HEK293 (cell line): ENCODE results near the gene LAD1.
A peak's percentile ranks its signal among the peaks of the same experiment; 100 is the strongest.

Experiments used
- CTCF ChIA-PET: fragments of 350-600 bp; formaldehyde crosslinking; extraction: SDS; loops from one replicate; lab custom pipeline; 2021; ENCODE audit warnings: antibody characterized with exemption; lab: Yijun Ruan, JAX
- POLR2A ChIA-PET: fragments of 300-600 bp; formaldehyde crosslinking; extraction: SDS; loops from one replicate; lab custom pipeline; 2020; ENCODE audit warnings: antibody characterized with exemption, inconsistent platforms; lab: Yijun Ruan, JAX
- H3K27ac ChIP-seq: fragments of 200-500 bp; sonication (Bioruptor generic); 2 replicates; pipeline ENCODE4 v1.5.1; 2014; ENCODE audit warnings: low read depth, low read length, control low read depth, inconsistent platforms; ENCODE audit errors: extremely low read depth
- H3K36me3 ChIP-seq, 2 experiments: fragments of 200-500 bp in 1 of 2; sonication (Bioruptor generic) in 1 of 2; 1 replicate in 1 of 2; 2 replicates in 1 of 2; pipeline ENCODE4 v1.5.1; 2014 to 2017; ENCODE audit warnings: inconsistent platforms in 2 of 2, low read length in 2 of 2; ENCODE audit not compliant: control insufficient read depth in 2 of 2, insufficient read depth in 1 of 2
- H3K4me1 ChIP-seq: fragments of 200-500 bp; sonication (Bioruptor generic); 2 replicates; pipeline ENCODE4 v1.5.1; 2014; ENCODE audit warnings: mild to moderate bottlenecking, low read length, inconsistent platforms; ENCODE audit not compliant: control insufficient read depth, insufficient read depth
- H3K4me3 ChIP-seq: 2 replicates; pipeline ENCODE4 v1.5.1; 2011; ENCODE audit warnings: low read depth, mild to moderate bottlenecking, control low read depth, low read length, moderate library complexity
- H3K9me3 ChIP-seq: fragments of 200-500 bp; sonication (Bioruptor generic); 2 replicates; pipeline ENCODE4 v1.5.1; 2014; ENCODE audit warnings: low read depth, low read length, inconsistent platforms; ENCODE audit not compliant: control insufficient read depth, insufficient read depth
- SALL2 ChIP-seq: fragments of 450-650 bp; formaldehyde crosslinking; IDR thresholded peaks from 2 replicates; pipeline ENCODE4 v1.5.0; 2017; ENCODE audit warnings: missing biosample characterization, mild to moderate bottlenecking, missing genetic modification characterization, borderline replicate concordance
- SCRT2 ChIP-seq: fragments of 450-650 bp; formaldehyde crosslinking; IDR thresholded peaks from 2 replicates; pipeline ENCODE4 v1.5.1; 2016; ENCODE audit warnings: missing biosample characterization, missing genetic modification characterization
- YY1 ChIP-seq: fragments of 450-650 bp; formaldehyde crosslinking; IDR thresholded peaks from 2 replicates; pipeline ENCODE4 v1.5.1; 2018; ENCODE audit warnings: missing biosample characterization, missing genetic modification characterization
- ZBTB48 ChIP-seq: fragments of 450-650 bp; formaldehyde crosslinking; IDR thresholded peaks from 2 replicates; pipeline ENCODE4 v1.5.1; 2016; ENCODE audit warnings: missing biosample characterization, missing genetic modification characterization
- ZFP69B ChIP-seq: fragments of 450-650 bp; formaldehyde crosslinking; IDR thresholded peaks from 2 replicates; pipeline ENCODE4 v1.5.1; 2016; ENCODE audit warnings: missing biosample characterization, missing genetic modification characterization
- ZNF10 ChIP-seq: fragments of 450-650 bp; formaldehyde crosslinking; IDR thresholded peaks from 2 replicates; pipeline ENCODE4 v1.5.1; 2017; ENCODE audit warnings: missing biosample characterization, missing genetic modification characterization
- ZNF114 ChIP-seq: fragments of 450-650 bp; formaldehyde crosslinking; IDR thresholded peaks from 2 replicates; pipeline ENCODE4 v1.5.0; 2017; ENCODE audit warnings: missing biosample characterization, missing genetic modification characterization
- ZNF175 ChIP-seq: fragments of 450-650 bp; formaldehyde crosslinking; IDR thresholded peaks from 2 replicates; pipeline ENCODE4 v1.5.1; 2016; ENCODE audit warnings: missing biosample characterization, missing genetic modification characterization
- ZNF184 ChIP-seq: fragments of 450-650 bp; IDR thresholded peaks from 2 replicates; pipeline ENCODE4 v1.5.1; 2018; ENCODE audit warnings: missing biosample characterization, mild to moderate bottlenecking, missing genetic modification characterization
- ZNF221 ChIP-seq: fragments of 450-650 bp; formaldehyde crosslinking; IDR thresholded peaks from 2 replicates; pipeline ENCODE4 v1.5.1; 2017; ENCODE audit warnings: missing biosample characterization, missing genetic modification characterization, borderline replicate concordance
- ZNF223 ChIP-seq: fragments of 450-650 bp; formaldehyde crosslinking; IDR thresholded peaks from 2 replicates; pipeline ENCODE4 v1.5.1; 2016; ENCODE audit warnings: missing biosample characterization, missing genetic modification characterization
- ZNF24 ChIP-seq: fragments of 450-650 bp; formaldehyde crosslinking; IDR thresholded peaks from 2 replicates; pipeline ENCODE4 v1.5.1; 2016; ENCODE audit warnings: missing biosample characterization, missing genetic modification characterization
- ZNF302 ChIP-seq: fragments of 450-650 bp; formaldehyde crosslinking; IDR thresholded peaks from 2 replicates; pipeline ENCODE4 v1.5.1; 2016; ENCODE audit warnings: missing biosample characterization, missing genetic modification characterization, low read depth
- ZNF350 ChIP-seq: fragments of 450-650 bp; formaldehyde crosslinking; IDR thresholded peaks from 2 replicates; pipeline ENCODE4 v1.5.0; 2017; ENCODE audit warnings: missing biosample characterization, mild to moderate bottlenecking, missing genetic modification characterization
- ZNF571 ChIP-seq: fragments of 450-650 bp; formaldehyde crosslinking; IDR thresholded peaks from 2 replicates; pipeline ENCODE4 v1.5.0; 2017; ENCODE audit warnings: missing biosample characterization, missing genetic modification characterization
- ZNF623 ChIP-seq: fragments of 450-650 bp; formaldehyde crosslinking; IDR thresholded peaks from 2 replicates; pipeline ENCODE4 v1.5.1; 2016; ENCODE audit warnings: missing biosample characterization, missing genetic modification characterization
- ZNF670 ChIP-seq: fragments of 450-650 bp; formaldehyde crosslinking; IDR thresholded peaks from 2 replicates; pipeline ENCODE4 v1.5.1; 2016; ENCODE audit warnings: missing biosample characterization, missing genetic modification characterization, low read depth
- ZSCAN30 ChIP-seq: fragments of 450-650 bp; IDR thresholded peaks from 2 replicates; pipeline ENCODE4 v1.5.1; 2018; ENCODE audit warnings: missing biosample characterization, mild to moderate bottlenecking, missing genetic modification characterization, moderate library complexity
- ZXDB ChIP-seq: fragments of 450-650 bp; formaldehyde crosslinking; IDR thresholded peaks from 2 replicates; pipeline ENCODE4 v1.5.1; 2016; ENCODE audit warnings: missing biosample characterization, missing genetic modification characterization
- TF ChIP-seq, protein P1 (sequence below): fragments of 450-650 bp; formaldehyde crosslinking; IDR thresholded peaks from 2 replicates; pipeline ENCODE4 v1.5.1; 2017; ENCODE audit warnings: missing biosample characterization, missing genetic modification characterization
- TF ChIP-seq, protein P2 (sequence below): fragments of 450-650 bp; formaldehyde crosslinking; IDR thresholded peaks from 2 replicates; pipeline ENCODE4 v1.5.1; 2016; ENCODE audit warnings: missing biosample characterization, missing genetic modification characterization
- TF ChIP-seq, protein P3 (sequence below): fragments of 450-650 bp; formaldehyde crosslinking; IDR thresholded peaks from 2 replicates; pipeline ENCODE4 v1.5.1; 2016; ENCODE audit warnings: missing biosample characterization, missing genetic modification characterization

Gene LAD1

DNA sequence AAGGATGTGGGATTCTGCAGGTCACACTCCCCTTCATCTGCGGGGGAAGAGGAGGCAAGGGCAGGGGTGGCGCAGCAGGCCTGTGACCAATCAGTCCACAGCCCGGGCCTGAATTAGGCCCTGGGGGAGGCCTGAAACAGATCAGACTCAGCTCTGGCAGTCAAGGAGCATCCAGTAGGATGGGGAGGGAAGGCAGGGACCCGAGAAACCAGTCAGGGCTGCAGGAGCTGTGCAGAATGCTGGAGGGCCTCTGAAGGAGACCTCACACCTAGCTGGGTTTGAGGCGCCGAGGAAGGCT lies 34.4 kb downstream of the LAD1 start (continued):
- no peak for TF ChIP-seq ZNF221 (tag by site-specific recombination)
- no peak for TF ChIP-seq SALL2 (tag by site-specific recombination)
- TF ChIP-seq ZNF10 (tag by site-specific recombination) = no peak
- no peak for TF ChIP-seq ZNF670 (tag by site-specific recombination)

DNA sequence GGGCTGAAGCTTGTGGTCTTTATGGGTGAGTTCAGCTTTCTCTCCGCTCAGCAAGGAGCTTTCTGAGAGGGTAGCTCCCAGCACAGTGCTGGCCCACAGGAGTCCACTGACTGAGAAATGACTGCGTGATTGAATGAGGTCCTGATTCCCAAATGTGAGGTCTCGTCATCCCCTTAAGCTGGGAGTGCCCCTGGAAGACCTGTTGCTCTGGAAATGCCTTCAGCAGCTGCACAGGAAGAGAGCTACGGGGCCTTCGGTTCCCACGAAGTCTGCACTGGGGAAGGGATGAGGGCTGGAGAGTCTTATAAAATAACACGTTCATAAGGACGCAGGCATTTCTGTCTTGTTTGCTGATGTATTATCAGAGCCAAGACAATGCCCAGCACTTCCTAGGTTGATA lies 35.7 kb downstream of the LAD1 start:
- no peak for TF ChIP-seq ZFP69B (tag by site-specific recombination)
- TF ChIP-seq ZXDB (tag by site-specific recombination) = no peak
- TF ChIP-seq ZNF571 (tag by site-specific recombination) = no peak
- peak; percentile 87 for TF ChIP-seq SCRT2 (tag by site-specific recombination)
- Histone ChIP-seq H3K4me3 (no peak overlapping the region), H3K4me1 (no peaks in the 10 kb centered on the region), H3K36me3 (no peaks in the 10 kb centered on the region), H3K27ac (no peak overlapping the region), H3K9me3 (no peaks in the 10 kb centered on the region)
- POLR2A ChIA-PET = interaction anchor here (0.9 kb wide), 1 partner anchor 215 kb away, joined by 3 read pairs; no protein-coding TSS in a partner anchor
- CTCF ChIA-PET = interaction anchor here (0.9 to 8.3 kb wide), 6 partner anchors 12 to 111 kb away, joined by 3 to 145 read pairs (median 12); partner anchors contain the start of gene TNNT2

DNA sequence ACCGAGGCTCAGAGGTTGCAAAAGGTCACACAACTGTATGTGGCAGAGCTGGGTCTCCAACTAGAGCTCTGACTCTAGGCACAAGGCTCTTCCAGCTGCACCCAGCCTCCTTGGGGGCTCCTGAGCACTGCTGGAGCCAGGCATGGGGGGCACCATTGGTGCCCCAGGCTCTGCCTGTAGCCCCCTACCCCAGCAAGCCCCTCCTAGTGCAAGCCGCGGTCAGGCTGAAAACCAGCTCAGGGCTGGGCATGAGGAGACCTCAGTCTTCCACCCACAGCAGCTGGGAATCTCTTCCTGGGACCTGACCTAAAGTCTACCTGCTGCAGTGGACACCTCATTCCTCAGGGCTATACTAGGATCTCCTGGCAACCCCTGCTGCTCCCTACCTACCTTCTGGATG lies 36.2 kb downstream of the LAD1 start:
- POLR2A ChIA-PET = interaction anchor here (0.9 kb wide), 1 partner anchor 214 kb away, joined by 3 read pairs; no protein-coding TSS in a partner anchor
- no peak for TF ChIP-seq ZNF175 (tag by site-specific recombination)
- TF ChIP-seq, all 188 proteins: peak for 0
- H3K4me1 ChIP-seq = no peaks in the 10 kb centered on the region
- CTCF ChIA-PET = interaction anchor here (0.6 to 8.3 kb wide), 17 partner anchors 9 to 741 kb away, joined by 3 to 145 read pairs (median 9); partner anchors contain the start of gene TNNT2
- H3K36me3 ChIP-seq = no peaks in the 10 kb centered on the region
- H3K9me3 ChIP-seq = no peaks in the 10 kb centered on the region
- no peak overlapping the region for H3K4me3 ChIP-seq
- no peak overlapping the region for H3K27ac ChIP-seq

DNA sequence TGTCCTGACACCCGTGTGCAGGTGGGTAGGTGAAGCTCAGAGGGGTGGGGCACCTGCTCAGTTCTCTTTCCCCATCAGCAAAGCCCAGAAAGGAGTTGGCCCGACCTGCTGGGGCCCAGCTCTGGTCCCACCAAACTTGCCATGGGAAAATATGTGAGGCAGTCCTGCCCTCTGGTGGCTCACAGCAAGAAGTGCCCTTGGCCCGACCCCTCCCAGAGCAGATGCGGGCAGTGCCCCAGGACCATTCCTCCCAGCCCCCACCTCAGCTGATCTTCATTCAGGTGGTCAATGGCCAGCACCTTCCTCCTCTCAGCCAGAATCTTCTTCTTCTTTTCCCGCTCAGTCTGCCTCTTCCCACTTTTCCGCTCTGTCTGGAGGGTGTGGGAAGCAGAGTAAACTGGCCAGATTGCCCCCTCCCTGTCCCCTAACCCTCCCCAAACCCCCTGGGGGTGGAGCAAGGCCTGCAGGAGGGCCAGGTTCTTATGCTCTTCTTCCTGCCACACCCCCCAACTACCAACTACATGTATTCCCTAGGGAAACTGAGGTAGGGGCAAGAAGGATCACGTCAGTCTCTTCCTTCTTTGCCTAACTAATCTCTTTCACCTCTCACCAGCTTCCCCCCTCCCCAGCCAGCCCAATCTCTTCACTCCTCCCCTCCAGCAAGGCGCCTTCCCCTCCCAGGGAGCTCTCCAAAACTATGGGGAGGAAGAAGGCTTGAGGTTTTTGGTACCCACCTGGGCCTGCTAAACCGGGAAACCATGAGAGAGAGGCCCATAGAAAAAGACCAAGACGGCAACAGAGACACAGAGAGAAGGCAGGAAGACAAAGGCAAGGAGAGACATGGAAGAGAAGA lies 37.2 kb downstream of the LAD1 start:
- POLR2A ChIA-PET = interaction anchor here (1.0 kb wide), 1 partner anchor 15 kb away, joined by 3 read pairs; no protein-coding TSS in a partner anchor
- CTCF ChIA-PET = interaction anchor here (0.6 to 8.3 kb wide), 49 partner anchors 9 to 1956 kb away, joined by 3 to 145 read pairs (median 4); partner anchors contain the start of genes PKP1 and TNNT2
- no peaks in the 10 kb centered on the region for H3K4me1 ChIP-seq
- no peak overlapping the region for H3K27ac ChIP-seq
- H3K36me3 ChIP-seq = no peaks in the 10 kb centered on the region
- H3K9me3 ChIP-seq = no peaks in the 10 kb centered on the region
- H3K4me3 ChIP-seq = no peak overlapping the region
- TF ChIP-seq, protein P1, sequence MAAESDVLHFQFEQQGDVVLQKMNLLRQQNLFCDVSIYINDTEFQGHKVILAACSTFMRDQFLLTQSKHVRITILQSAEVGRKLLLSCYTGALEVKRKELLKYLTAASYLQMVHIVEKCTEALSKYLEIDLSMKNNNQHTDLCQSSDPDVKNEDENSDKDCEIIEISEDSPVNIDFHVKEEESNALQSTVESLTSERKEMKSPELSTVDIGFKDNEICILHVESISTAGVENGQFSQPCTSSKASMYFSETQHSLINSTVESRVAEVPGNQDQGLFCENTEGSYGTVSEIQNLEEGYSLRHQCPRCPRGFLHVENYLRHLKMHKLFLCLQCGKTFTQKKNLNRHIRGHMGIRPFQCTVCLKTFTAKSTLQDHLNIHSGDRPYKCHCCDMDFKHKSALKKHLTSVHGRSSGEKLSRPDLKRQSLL (tag by site-specific recombination) = no peak
- TF ChIP-seq ZNF184 (no peak), ZNF114 (tag by site-specific recombination) (no peak), ZSCAN30 (tag by site-specific recombination) (no peak), ZBTB48 (no peak), ZNF24 (tag by site-specific recombination) (no peak), ZNF350 (tag by site-specific recombination) (no peak), YY1 (tag by site-specific recombination) (no peak), ZNF302 (tag by site-specific recombination) (no peak), ZNF223 (no peak), ZNF623 (tag by site-specific recombination) (no peak)
- TF ChIP-seq, protein P2, sequence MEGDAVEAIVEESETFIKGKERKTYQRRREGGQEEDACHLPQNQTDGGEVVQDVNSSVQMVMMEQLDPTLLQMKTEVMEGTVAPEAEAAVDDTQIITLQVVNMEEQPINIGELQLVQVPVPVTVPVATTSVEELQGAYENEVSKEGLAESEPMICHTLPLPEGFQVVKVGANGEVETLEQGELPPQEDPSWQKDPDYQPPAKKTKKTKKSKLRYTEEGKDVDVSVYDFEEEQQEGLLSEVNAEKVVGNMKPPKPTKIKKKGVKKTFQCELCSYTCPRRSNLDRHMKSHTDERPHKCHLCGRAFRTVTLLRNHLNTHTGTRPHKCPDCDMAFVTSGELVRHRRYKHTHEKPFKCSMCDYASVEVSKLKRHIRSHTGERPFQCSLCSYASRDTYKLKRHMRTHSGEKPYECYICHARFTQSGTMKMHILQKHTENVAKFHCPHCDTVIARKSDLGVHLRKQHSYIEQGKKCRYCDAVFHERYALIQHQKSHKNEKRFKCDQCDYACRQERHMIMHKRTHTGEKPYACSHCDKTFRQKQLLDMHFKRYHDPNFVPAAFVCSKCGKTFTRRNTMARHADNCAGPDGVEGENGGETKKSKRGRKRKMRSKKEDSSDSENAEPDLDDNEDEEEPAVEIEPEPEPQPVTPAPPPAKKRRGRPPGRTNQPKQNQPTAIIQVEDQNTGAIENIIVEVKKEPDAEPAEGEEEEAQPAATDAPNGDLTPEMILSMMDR = peak; percentile 82
- TF ChIP-seq, protein P3, sequence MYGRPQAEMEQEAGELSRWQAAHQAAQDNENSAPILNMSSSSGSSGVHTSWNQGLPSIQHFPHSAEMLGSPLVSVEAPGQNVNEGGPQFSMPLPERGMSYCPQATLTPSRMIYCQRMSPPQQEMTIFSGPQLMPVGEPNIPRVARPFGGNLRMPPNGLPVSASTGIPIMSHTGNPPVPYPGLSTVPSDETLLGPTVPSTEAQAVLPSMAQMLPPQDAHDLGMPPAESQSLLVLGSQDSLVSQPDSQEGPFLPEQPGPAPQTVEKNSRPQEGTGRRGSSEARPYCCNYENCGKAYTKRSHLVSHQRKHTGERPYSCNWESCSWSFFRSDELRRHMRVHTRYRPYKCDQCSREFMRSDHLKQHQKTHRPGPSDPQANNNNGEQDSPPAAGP = peak; percentile 43; the same call in 1 of the 2 replicates
